Neutrophil (primary cell): ENCODE data around the gene CCDC178.

Experiments
- H3K27ac ChIP-seq: fragments of 200-600 bp; sonication (generic); 2 replicates; pipeline ENCODE4 v1.5.1; 2016; ENCODE audit warnings: mild to moderate bottlenecking, moderate library complexity
- H3K27me3 ChIP-seq: fragments of 200-600 bp; sonication (generic); 2 replicates; pipeline ENCODE4 v1.6.0; 2016; ENCODE audit warnings: mild to moderate bottlenecking
- H3K36me3 ChIP-seq: fragments of 200-600 bp; sonication (generic); 2 replicates; pipeline ENCODE4 v1.5.1; 2017
- H3K4me1 ChIP-seq, 2 experiments: fragments of 200-600 bp in 1 of 2; sonication (generic) in 1 of 2; 1 replicate in 1 of 2; 2 replicates in 1 of 2; pipeline versions ENCODE4 v1.5.1 to v1.6.1; 2013 to 2016; ENCODE audit warnings: low read depth in 1 of 2, low read length in 1 of 2, mild to moderate bottlenecking in 1 of 2, moderate library complexity in 1 of 2; ENCODE audit not compliant: control insufficient read depth in 1 of 2, insufficient read depth in 1 of 2
- H3K4me3 ChIP-seq, 2 experiments: fragments of 200-600 bp in 1 of 2; sonication (generic) in 1 of 2; 1 replicate in 1 of 2; 2 replicates in 1 of 2; pipeline ENCODE4 v1.5.1; 2013 to 2016; ENCODE audit warnings: low read depth in 1 of 2, low read length in 1 of 2, mild to moderate bottlenecking in 1 of 2, moderate library complexity in 1 of 2
- H3K9me3 ChIP-seq: fragments of 200-600 bp; sonication (generic); 2 replicates; pipeline ENCODE4 v1.5.1; 2016
- CTCF ChIP-seq: fragments of 200-600 bp; sonication (generic); IDR thresholded peaks from 2 replicates; pipeline ENCODE4 v1.5.1; 2016; ENCODE audit warnings: antibody characterized with exemption

CCDC178 gene

GRCh38 chr18:33317640-33318039, 122.9 kb downstream of the CCDC178 start:
- Histone ChIP-seq H3K27me3 (no peaks in the 10 kb centered on the region), H3K36me3 (no peaks in the 10 kb centered on the region), H3K4me3 (no peak overlapping the region), H3K27ac (no peak overlapping the region), H3K4me1 (no peaks in the 10 kb centered on the region), H3K9me3 (no peaks in the 10 kb centered on the region)
- TF ChIP-seq CTCF: no peak

- Histone ChIP-seq H3K4me3 (no peak overlapping the region), H3K4me1 (no peaks in the 10 kb centered on the region), H3K9me3 (no peaks in the 10 kb centered on the region), H3K27ac (no peak overlapping the region), H3K27me3 (no peaks in the 10 kb centered on the region), H3K36me3 (no peaks in the 10 kb centered on the region)
- no peak for TF ChIP-seq CTCF
Measured at GRCh38 chr18:33316146-33316587, 124.4 kb downstream of the CCDC178 start.

- Histone ChIP-seq H3K36me3 (no peaks in the 10 kb centered on the region), H3K4me1 (no peaks in the 10 kb centered on the region), H3K4me3 (no peak overlapping the region), H3K9me3 (no peaks in the 10 kb centered on the region), H3K27me3 (no peaks in the 10 kb centered on the region), H3K27ac (no peak overlapping the region)
- TF ChIP-seq CTCF: no peak
Measured at GRCh38 chr18:33307520-33307919, 133.0 kb downstream of the CCDC178 start.

DNA sequence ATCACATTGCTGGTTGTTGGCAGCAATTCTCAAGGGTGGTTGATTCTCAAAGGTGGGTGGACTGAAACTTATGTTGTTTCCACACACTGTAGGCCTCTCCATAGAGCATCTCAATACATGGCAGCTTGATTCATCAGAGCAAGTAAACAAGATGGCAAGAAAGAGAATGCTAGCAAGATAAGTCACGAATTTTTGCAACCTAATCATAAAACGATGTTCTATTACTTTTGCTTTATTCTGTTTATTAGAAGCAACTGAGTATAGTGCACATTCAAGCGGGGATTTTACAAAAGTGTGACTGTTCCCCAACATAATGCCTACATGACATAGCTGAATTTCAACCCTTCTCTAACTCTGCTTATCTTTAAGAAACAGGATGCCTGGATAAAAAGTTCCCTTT, 136.2 kb downstream of the CCDC178 start:
- Histone ChIP-seq H3K27ac (no peak overlapping the region), H3K27me3 (no peaks in the 10 kb centered on the region), H3K4me3 (no peak overlapping the region), H3K4me1 (no peaks in the 10 kb centered on the region), H3K36me3 (no peaks in the 10 kb centered on the region), H3K9me3 (no peaks in the 10 kb centered on the region)
- no peak for TF ChIP-seq CTCF

DNA sequence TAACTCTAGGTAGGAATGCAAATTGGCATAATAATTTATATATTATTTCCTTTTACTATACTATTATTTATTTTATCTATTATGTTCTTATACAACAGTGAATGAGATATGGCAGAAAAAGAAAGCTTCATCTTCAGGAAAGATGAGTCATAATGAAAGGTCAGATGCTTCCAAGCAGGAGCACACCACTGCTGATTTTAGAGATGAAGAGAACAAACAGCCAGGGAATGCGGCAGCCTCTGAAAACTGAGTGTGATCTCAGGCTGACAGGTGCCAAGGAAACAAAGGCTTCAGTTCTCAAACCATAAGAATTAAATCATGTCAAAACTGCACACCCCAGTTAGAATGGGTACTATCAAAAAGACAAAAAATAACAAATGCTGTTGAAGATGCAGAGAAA, 149.0 kb downstream of the CCDC178 start:
- H3K27ac ChIP-seq: no peak overlapping the region
- no peak for TF ChIP-seq CTCF
- no peak overlapping the region for H3K4me3 ChIP-seq
- no peaks in the 10 kb centered on the region for H3K36me3 ChIP-seq
- H3K27me3 ChIP-seq: no peaks in the 10 kb centered on the region
- no peaks in the 10 kb centered on the region for H3K9me3 ChIP-seq
- H3K4me1 ChIP-seq: no peaks in the 10 kb centered on the region
